Glutamatergic neuron (in vitro differentiated cells): Measurements from ENCODE around the gene LYPD6B. TPM values are rescaled to one million over a fixed set of nuclear protein-coding genes. Genes with fewer than 3 reads are reported as not detected.

ENCODE experiments used
- DNase-seq: peaks from one replicate; pipeline ENCODE4 v3.0.0; 2022
- H3K27ac Mint-ChIP-seq: one replicate; pipeline ENCODE4 v1.8.0; 2020; ENCODE audit warnings: mild to moderate bottlenecking, mixed read lengths, inconsistent platforms; ENCODE audit not compliant: unreplicated experiment
- H3K27me3 Mint-ChIP-seq: one replicate; pipeline ENCODE4 v1.8.0; 2020; ENCODE audit warnings: mild to moderate bottlenecking, moderate library complexity, mixed read lengths, inconsistent platforms; ENCODE audit not compliant: unreplicated experiment
- H3K36me3 Mint-ChIP-seq: one replicate; pipeline ENCODE4 v1.8.0; 2020; ENCODE audit warnings: mild to moderate bottlenecking, mixed read lengths, inconsistent platforms; ENCODE audit not compliant: unreplicated experiment
- H3K4me1 Mint-ChIP-seq: one replicate; pipeline ENCODE4 v1.8.0; 2020; ENCODE audit warnings: mild to moderate bottlenecking, low read depth, mixed read lengths, inconsistent platforms; ENCODE audit not compliant: unreplicated experiment
- H3K4me3 Mint-ChIP-seq: one replicate; pipeline ENCODE4 v1.8.0; 2020; ENCODE audit warnings: mild to moderate bottlenecking, mixed read lengths, inconsistent platforms; ENCODE audit not compliant: unreplicated experiment
- H3K9me3 Mint-ChIP-seq: one replicate; pipeline ENCODE4 v1.8.0; 2020; ENCODE audit warnings: mild to moderate bottlenecking, moderate library complexity, mixed read lengths, inconsistent platforms; ENCODE audit not compliant: unreplicated experiment
- CTCF ChIP-seq: fragments of 200-600 bp; sonication (generic); IDR thresholded peaks from one replicate; pipeline ENCODE4 v1.5.0; 2021; ENCODE audit not compliant: partially characterized antibody, unreplicated experiment
- total RNA-seq: library from RNA; stranded (reverse); fragmentation: NEBNext Ultra II Directional; extraction: Animal tissue kit (Norgen Biotek cat#: 25700); gene quantifications from one replicate; pipeline ENCODE4 v1.2.1, GENCODE V29; 2021; ENCODE audit not compliant: unreplicated experiment

Gene LYPD6B
- total RNA-seq, 1 donor from 2014 or later, result 0.69 TPM

GRCh38 chr2:149031396-149031795 lies 7.1 kb upstream of the LYPD6B start:
- H3K9me3 Mint-ChIP-seq, result peaks cover 10% of the 10 kb centered on the region
- no peak for DNase-seq
- no peak for TF ChIP-seq CTCF
- no peaks in the 10 kb centered on the region for H3K36me3 Mint-ChIP-seq
- H3K27me3 Mint-ChIP-seq, result peaks cover 5% of the 10 kb centered on the region
- no peak overlapping the region for H3K27ac Mint-ChIP-seq
- H3K4me1 Mint-ChIP-seq, result peaks cover under 1% of the 10 kb centered on the region
- no peak overlapping the region for H3K4me3 Mint-ChIP-seq

GRCh38 chr2:149033716-149034115 lies 4.8 kb upstream of the LYPD6B start:
- no peaks in the 10 kb centered on the region for H3K36me3 Mint-ChIP-seq
- H3K4me3 Mint-ChIP-seq, result no peak overlapping the region
- no peaks in the 10 kb centered on the region for H3K4me1 Mint-ChIP-seq
- TF ChIP-seq CTCF, result no peak
- peaks cover 5% of the 10 kb centered on the region for H3K27me3 Mint-ChIP-seq
- H3K9me3 Mint-ChIP-seq, result peaks cover 8% of the 10 kb centered on the region
- no peak overlapping the region for H3K27ac Mint-ChIP-seq
- no peak for DNase-seq

GRCh38 chr2:149034406-149034805 lies 4.1 kb upstream of the LYPD6B start:
- Mint-ChIP-seq H3K9me3 (peaks cover 5% of the 10 kb centered on the region), H3K27me3 (peaks cover 8% of the 10 kb centered on the region), H3K4me3 (no peak overlapping the region), H3K4me1 (no peaks in the 10 kb centered on the region), H3K27ac (no peak overlapping the region), H3K36me3 (no peaks in the 10 kb centered on the region)
- no peak for TF ChIP-seq CTCF
- no peak for DNase-seq

- Mint-ChIP-seq H3K27ac (no peak overlapping the region), H3K9me3 (peaks cover 2% of the 10 kb centered on the region), H3K27me3 (peaks cover 10% of the 10 kb centered on the region), H3K36me3 (no peaks in the 10 kb centered on the region), H3K4me3 (no peak overlapping the region), H3K4me1 (no peaks in the 10 kb centered on the region)
- no peak for TF ChIP-seq CTCF
- no peak for DNase-seq
These were observed 1.8 kb upstream of the LYPD6B start for GRCh38 chr2:149036507-149037293.

GRCh38 chr2:149037851-149038250 lies 648 bp upstream of the LYPD6B start:
- Mint-ChIP-seq H3K9me3 (no peaks in the 10 kb centered on the region), H3K4me1 (no peaks in the 10 kb centered on the region), H3K27ac (no peak overlapping the region), H3K4me3 (peak overlapping the region; percentile 66), H3K36me3 (no peaks in the 10 kb centered on the region), H3K27me3 (peaks cover 10% of the 10 kb centered on the region)
- no peak for DNase-seq
- TF ChIP-seq CTCF, result no peak
